GM19452 (cell line): ENCODE measurements around the gene ZFP36L1.

Experiments
- ATAC-seq: cut with Tn5 transposase; IDR thresholded peaks from one replicate; pipeline ENCODE4 v1.9.1; 2021; ENCODE audit not compliant: unreplicated experiment

The ZFP36L1 gene

GRCh38 chr14:68816183-68816942 lies 23.5 kb upstream of the ZFP36L1 start:
- peak; percentile 47 for ATAC-seq

GRCh38 chr14:68815298-68816182 lies 22.7 kb upstream of the ZFP36L1 start:
- ATAC-seq: no peak

GRCh38 chr14:68814539-68815297 lies 21.9 kb upstream of the ZFP36L1 start:
- ATAC-seq: peak; percentile 40

GRCh38 chr14:68814238-68814538 lies 21.3 kb upstream of the ZFP36L1 start:
- ATAC-seq: no peak

GRCh38 chr14:68813318-68813838 lies 20.5 kb upstream of the ZFP36L1 start:
- no peak for ATAC-seq

GRCh38 chr14:68811171-68811570 lies 18.3 kb upstream of the ZFP36L1 start:
- ATAC-seq: no peak

GRCh38 chr14:68810173-68811153 lies 17.6 kb upstream of the ZFP36L1 start:
- ATAC-seq: no peak

DNA sequence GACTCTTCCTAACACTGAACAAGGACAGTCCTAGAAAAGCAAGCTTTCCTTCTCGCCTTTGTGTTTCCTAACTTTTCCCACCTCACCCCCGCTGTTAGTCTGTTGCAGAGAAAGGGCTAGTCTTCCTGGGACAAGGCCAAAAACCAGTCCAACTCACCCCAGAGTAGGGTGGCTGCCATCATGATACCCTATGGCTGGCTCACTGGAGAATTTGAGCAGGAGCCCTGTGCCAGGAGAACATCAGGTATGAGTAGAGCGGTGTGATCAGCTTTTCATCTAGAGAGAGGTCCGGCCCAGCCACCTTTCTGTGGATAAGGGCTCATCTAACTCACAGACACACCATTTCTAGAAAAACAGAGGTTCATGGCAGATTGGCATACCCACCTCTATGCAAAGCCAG lies 16.7 kb upstream of the ZFP36L1 start:
- no peak for ATAC-seq

- no peak for ATAC-seq
Observed at GRCh38 chr14:68808696-68809480, 16.0 kb upstream of the ZFP36L1 start.

DNA sequence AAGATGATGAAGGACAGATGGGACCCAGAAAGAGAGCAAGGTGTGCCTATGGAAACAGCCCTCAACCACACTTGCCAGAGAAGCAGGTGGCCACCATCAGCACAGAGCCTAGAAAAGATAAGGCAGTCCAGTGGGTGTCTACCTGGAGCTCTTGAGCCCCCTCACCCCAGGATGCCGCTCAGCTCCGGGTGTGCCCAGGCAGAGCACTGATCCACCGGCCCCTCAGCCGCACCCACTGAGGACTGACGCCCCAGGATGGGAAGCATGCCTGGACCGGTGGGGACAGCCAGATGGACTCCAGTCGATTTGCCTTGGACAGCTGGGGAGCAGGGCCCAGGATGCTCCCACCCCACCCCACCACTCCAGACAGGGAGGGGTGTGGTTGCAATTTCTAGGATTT lies 15.1 kb upstream of the ZFP36L1 start:
- ATAC-seq: no peak

DNA sequence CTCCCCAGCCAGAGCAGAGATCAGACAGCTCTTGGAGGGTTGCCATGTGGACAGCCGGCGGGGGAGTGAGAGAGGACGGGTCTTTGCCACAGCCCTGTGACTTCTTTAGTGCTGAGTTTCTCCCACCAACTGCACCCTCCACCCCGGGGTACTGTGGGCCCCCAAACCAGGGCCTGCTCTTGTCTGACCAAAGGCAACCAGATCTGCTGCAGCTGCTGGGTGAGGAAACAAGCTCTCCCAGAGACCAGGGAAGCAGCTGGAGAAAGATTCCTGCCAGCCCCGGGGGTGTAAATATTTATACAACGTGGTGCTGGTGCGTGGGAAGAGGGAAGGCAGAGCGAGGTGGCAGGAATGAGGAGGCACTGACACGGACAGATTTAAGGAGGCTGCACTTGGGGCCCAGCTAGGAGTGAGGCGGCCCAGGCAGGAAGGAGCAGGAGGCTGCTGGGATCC lies 14.3 kb upstream of the ZFP36L1 start:
- no peak for ATAC-seq

GRCh38 chr14:68806526-68807147 lies 13.8 kb upstream of the ZFP36L1 start:
- no peak for ATAC-seq

GRCh38 chr14:68805414-68805813 lies 12.5 kb upstream of the ZFP36L1 start:
- ATAC-seq: no peak

GRCh38 chr14:68801631-68802030 lies 8.8 kb upstream of the ZFP36L1 start:
- no peak for ATAC-seq

- ATAC-seq: no peak
Observed at GRCh38 chr14:68800953-68801352, 8.1 kb upstream of the ZFP36L1 start.

DNA sequence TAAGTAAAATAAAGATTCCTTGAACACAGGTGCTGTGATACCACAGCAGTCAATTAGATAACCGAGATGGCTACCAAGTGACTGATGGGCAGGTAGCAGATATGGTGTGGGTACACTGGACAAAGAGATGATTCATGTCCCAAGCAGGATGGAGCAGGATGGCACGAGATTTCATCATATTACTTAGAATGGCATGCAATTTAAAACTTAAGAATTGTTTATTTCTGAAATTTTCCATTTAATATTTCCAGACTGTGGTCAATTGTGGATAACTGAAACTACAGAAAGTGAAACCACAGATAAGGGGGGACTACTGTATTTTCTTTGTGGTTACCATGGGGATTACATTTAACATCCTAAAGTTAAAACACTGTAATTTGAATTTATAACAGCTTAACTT lies 7.5 kb upstream of the ZFP36L1 start:
- no peak for ATAC-seq

DNA sequence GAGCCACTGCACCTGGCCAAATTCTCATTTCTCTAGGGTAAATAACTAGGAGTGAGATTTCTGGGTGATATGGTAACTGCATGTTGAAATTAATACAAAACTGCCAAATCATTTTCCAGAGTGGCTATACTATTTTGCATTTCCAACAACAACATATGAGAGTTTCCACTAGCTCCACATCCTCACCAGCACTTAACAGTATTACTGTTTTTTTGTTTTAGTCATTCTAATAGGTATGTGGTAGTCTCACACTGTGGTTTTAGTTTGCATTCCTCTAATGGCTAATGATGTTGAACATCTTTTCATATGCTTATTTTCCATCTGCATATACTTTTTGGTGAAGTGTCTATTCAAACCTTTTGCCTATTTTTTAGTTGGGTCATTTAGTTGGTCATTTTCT lies 5.8 kb upstream of the ZFP36L1 start:
- ATAC-seq: no peak

GRCh38 chr14:68797121-68797670 lies 4.3 kb upstream of the ZFP36L1 start:
- no peak for ATAC-seq
